NCI-H446 treated with DMSO at 0.1 percent for 48 hours (cell line): ENCODE results near the gene SLF1.
"Not testable (repeated sequence)": the region's sequence is repeated elsewhere in the genome, so short reads cannot be mapped to it uniquely, and the experiment has no call there.

ENCODE experiments used
- DNase-seq: peaks from one replicate; lab custom pipeline; 2025; lab: John Stamatoyannopoulos, UW

The SLF1 gene

GRCh38 chr5:94618493-94619328, at the start of gene SLF1, which contains the start of gene KIAA0825:
TSS of gene SLF1 (plus strand) at chr5:94618669. CDS start at chr5:94628811, 10,142 bp downstream.
TSS of gene KIAA0825 (minus strand) at chr5:94618604. CDS start at chr5:94537126, 81,478 bp downstream.
- peak; percentile 72 for DNase-seq

GRCh38 chr5:94571415-94571814, 47.1 kb upstream of the SLF1 start:
- DNase-seq = no peak

GRCh38 chr5:94573349-94573748, 45.1 kb upstream of the SLF1 start:
- not testable (repeated sequence) for DNase-seq

- no peak for DNase-seq
Measured at GRCh38 chr5:94575196-94575595, 43.3 kb upstream of the SLF1 start.

- no peak for DNase-seq
Measured at GRCh38 chr5:94577466-94578245, 40.8 kb upstream of the SLF1 start.

- no peak for DNase-seq
Measured at GRCh38 chr5:94595281-94595840, 23.1 kb upstream of the SLF1 start.

- peak; percentile 4 for DNase-seq
Measured at GRCh38 chr5:94613583-94613982, 4.9 kb upstream of the SLF1 start.

- DNase-seq = no peak
Measured at GRCh38 chr5:94614156-94614805, 4.2 kb upstream of the SLF1 start.

GRCh38 chr5:94615862-94616261, 2.6 kb upstream of the SLF1 start:
- no peak for DNase-seq

- DNase-seq = no peak
Measured at GRCh38 chr5:94618029-94618492, 408 bp upstream of the SLF1 start.

- no peak for DNase-seq
Measured at GRCh38 chr5:94620256-94620655, 1.8 kb downstream of the SLF1 start.

- DNase-seq = no peak
Measured at GRCh38 chr5:94621763-94622162, 3.3 kb downstream of the SLF1 start.

- DNase-seq = no peak
Measured at GRCh38 chr5:94623011-94623410, 4.5 kb downstream of the SLF1 start.

- DNase-seq = no peak
Measured at GRCh38 chr5:94623877-94624276, 5.4 kb downstream of the SLF1 start.

GRCh38 chr5:94627191-94627590, 8.7 kb downstream of the SLF1 start:
- no peak for DNase-seq

- no peak for DNase-seq
Measured at GRCh38 chr5:94632024-94632423, 13.6 kb downstream of the SLF1 start.

- no peak for DNase-seq
Measured at GRCh38 chr5:94640176-94640575, 21.7 kb downstream of the SLF1 start.

GRCh38 chr5:94645053-94645452, 26.6 kb downstream of the SLF1 start:
- DNase-seq = no peak

GRCh38 chr5:94646758-94647157, 28.3 kb downstream of the SLF1 start:
- DNase-seq = no peak

- DNase-seq = no peak
Measured at GRCh38 chr5:94649874-94650273, 31.4 kb downstream of the SLF1 start.

- no peak for DNase-seq
Measured at GRCh38 chr5:94658272-94658671, 39.8 kb downstream of the SLF1 start.

GRCh38 chr5:94660506-94660905, 42.0 kb downstream of the SLF1 start:
- DNase-seq = no peak
